ENCODE measurements around the gene MBD1.
"Not testable (repeated sequence)": the region's sequence is repeated elsewhere in the genome, so short reads cannot be mapped to it uniquely, and the experiment has no call there.

The MBD1 gene

DNA sequence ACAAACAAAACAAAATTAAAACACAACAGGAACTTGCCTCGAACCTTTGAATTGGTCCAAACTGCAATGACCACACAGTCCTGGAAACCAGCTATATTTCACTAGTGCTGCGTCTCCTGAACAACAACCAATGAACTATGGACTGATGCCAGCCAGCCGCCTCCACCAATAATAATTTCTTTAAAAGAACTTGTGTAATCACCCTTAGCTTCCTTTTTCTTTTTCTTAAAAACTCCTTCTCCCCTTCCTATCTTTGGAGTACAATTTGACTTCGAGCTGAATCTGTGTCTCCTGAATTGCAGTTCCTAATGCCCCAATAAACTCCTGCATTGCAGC is 7.8 kb upstream of the MBD1 start:
- no peak for DNase-seq

DNA sequence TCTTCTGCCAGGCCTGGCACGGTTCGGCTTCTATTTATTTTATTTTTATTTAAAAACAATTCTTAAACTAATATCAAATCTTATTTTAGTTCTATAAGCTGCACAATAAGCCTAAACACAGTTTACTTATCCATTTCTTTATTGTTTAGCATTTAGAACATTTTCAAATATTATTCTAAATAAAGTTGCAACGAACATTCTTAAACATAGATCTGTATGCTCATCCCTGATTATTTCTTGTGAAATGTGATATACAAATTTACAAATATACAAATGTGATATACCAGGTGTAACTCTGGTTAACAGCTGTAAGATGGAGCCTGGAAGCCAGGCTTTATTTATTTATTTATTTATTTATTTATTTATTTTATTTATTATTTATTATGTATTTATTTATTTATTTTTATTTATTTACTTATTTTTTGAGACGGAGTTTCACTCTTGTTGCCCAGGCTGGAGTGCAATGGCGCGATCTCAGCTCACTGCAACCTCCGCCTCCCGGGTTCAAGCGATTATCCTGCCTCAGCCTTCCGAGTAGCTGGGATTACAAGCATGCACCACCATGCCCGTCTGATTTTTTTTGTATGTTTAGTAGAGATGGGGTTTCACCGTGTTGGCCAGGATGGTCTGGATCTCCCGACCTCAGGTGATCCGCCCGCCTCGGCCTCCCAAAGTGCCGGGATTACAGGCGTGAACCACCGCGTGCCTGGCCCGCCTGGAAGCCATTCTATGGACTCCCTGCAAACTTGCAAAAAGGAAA is 7.2 kb upstream of the MBD1 start:
- not testable (repeated sequence) for DNase-seq

DNA sequence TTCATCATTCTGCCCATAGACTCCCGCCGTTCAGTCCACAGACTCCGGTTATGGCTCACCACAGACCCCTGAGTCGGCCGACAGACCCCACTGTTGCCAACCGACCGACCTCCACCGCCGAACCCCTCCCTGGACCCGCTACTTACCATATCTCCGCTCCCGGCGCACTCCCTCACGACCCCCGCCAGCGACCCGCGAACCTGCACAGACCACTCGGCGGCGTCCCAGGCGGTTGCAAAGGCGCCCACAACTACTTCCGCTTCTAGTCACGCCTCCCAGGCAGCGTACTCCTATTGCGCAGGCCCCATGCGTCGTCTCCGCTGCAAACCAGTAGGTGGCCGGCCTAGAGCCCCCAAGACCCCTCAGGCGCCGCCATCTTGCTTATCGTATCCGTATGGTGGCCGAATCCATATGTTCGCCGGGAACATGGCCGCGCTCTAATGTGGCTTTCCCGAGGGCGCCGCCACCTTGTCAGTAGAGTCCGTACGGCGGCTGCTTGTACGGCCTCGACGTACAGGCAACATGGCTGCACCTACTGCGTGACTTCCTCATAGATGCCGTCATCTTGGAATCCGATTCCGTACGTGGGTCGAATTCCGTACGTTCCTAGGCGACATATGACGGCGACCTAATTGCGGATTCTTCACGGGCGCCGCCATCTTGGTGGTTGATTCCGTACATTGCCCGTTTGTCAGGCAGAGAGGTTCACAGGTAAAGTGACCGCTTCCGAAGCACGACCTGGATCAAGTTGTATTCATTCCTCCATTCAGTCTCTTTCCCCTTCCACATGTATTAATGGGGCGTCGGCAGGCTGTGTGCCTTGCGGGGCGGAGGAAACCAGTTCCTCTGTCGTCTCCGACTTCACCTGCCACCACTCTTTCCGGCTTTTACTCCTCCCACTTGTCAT is 6.4 kb upstream of the MBD1 start, which contains the start of gene CXXC1:
Gene CXXC1, minus strand, starts transcription at position 252 of the 907 bp plus-strand sequence. Its CDS starts 103 bp downstream, at position 149.
- peak; percentile 100 for DNase-seq

DNA sequence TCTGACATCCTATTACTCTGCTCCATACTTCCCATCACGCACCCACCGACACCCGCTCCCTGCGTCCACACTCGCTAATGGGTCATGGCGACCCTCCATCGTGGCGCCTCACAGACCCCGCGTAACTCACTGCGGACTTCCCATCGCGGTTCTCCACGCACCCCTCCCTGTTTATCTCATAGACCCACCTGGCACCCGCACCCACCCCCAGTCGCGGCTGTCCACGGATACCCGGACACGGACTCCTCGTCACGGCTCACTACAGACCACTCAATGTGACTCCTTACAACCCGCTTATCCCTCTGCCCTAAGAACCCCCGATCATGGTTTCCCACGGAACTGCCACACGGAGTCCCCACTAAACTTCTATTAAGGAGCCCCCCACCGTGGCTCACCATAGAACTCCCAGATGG is 5.7 kb upstream of the MBD1 start:
- peak; percentile 54 for DNase-seq

DNA sequence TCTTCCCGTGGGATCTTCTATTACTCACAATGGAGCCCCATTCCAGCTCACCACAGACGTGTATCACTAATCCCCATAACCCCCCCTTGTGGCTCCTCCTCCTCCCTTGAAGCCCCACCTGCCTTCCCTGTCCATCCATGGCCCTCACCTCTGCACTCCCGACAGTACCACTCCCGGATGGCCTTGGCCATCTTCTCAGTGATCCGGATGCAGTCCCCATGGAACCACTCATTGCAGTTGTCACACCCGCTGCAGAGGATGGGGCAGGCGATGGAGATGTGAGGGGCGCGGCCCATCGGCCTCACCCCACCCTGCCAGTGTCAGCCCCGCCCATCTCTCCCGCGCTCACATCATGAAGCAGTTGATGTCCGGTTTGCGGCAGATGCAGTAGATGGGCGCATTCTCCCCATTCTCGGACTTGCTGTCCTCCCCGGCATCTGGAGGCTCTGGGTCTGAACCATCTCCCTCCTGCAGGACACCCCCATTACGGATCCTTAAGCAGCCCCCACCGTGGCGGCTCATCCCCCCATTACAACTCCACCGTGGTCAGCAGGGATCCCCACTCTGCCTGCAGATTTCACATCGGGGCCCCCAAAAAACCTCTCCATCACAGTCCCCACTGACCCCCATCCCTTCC is 5.2 kb upstream of the MBD1 start:
- DNase-seq: peak; percentile 72

DNA sequence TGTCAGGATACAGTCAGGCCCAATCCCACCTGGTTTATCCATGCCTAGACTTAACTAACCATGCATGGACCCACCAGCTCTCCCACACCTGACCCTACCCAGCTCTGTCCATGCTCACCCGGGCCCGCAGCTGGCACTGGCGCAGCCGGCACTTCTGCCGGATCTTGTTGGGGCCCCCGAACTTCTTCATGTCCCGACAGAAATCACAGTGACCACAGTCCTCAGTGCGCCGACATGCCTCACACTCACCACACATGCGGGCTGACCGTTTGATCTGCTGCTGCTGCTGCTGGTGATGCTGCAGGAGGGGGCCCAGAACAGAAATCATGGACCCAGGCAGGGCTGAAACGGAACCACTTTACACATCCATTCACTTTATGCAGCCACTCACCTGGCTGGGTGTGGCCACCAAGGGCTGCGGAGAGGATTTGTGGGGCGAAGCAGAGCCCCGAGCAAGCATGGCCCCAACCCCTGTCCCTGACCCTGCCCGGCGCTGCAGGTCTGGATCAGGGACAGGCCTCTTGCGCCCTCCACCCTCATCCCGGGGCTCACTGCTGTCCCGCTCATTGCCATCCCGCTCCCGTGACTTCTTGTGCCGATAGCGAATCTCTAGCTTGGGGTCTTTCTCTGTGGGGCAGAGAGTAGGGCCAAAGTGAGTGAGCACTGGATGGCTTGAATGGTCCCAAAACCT is 4.5 kb upstream of the MBD1 start:
- DNase-seq: no peak

DNA sequence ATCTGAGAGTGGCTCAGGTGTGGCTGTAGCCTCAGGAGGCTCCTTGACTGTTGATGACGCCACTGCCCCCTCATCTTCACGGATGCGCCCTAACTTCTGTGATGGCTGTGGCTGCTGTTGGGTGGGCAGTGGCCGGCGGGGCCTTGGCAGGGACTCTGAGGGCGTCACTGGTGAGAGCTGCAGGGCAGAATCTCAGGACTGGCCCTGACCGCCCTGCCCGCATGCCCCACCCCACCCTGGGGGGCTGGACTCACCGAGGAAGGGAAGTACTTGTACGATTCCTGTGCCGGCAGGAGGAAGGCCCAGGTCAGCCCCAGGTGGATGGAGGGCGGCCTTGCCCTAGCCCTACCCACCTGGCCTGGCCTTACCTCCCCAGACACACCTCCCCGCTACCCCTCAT is 3.7 kb upstream of the MBD1 start:
- DNase-seq: no peak

DNA sequence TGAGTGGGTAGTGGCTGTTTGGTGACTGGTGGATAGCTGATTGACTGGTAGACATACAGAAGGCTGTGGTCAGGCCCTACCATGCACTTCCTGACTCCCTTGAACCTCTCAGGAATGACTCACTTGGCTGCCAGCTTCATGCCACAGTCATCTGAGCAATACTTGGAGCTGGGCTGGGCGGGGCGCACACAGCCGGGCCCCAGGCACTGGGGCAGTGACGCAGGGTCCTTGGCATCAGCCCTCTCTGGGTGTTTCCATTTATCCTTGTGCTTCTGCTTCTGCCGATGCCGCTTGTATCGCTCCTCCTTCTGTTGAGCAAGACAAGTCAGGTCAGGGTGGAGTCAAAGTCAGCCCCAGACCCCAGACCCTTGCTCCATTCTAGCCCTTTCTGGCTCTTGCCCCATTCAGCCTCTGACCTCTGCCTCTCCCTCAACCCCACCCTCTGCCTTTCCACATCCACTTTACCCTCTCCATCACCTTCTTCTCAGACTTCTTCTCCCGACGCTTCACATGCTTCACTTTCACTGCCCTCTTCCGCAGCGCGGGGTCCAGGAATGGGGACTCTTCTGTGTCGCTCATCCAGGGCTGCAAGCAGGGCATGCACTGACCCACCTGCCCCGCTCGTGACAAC is 3.0 kb upstream of the MBD1 start:
- DNase-seq: no peak

DNA sequence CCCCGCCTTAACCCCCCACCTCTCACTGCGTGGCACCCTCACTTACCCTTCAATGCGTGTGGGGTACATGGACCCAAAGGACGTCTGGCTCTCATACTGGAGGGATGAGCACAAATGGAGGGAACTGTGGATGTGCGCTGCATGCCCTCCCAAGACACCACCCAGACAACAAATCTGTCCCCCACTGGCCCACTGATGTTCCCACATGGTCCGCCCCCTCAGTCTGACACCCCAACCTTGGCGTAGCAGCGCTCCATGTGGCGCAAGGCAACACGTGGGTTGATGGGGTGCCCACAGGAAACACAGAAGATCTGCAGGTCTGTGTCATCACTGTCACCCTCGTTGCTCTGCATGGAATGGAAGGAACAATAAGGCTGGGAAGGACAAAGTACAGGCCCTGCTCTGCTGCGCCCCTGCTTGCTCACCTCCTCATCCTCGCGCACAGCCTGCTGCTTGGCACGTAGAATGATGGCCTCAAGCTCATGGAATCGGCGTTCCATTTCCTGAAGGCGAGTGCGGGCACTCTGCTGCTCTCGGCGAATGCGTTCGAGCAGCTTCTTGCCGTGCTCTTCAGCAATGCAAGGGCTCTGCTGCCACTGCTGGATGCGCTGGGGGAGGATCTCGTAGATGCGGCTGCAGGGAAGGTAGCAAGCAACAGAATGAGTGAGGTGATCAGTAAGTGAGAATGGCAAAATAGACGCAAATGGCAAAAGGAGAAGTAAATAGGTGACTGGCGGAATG is 2.3 kb upstream of the MBD1 start:
- DNase-seq: no peak

DNA sequence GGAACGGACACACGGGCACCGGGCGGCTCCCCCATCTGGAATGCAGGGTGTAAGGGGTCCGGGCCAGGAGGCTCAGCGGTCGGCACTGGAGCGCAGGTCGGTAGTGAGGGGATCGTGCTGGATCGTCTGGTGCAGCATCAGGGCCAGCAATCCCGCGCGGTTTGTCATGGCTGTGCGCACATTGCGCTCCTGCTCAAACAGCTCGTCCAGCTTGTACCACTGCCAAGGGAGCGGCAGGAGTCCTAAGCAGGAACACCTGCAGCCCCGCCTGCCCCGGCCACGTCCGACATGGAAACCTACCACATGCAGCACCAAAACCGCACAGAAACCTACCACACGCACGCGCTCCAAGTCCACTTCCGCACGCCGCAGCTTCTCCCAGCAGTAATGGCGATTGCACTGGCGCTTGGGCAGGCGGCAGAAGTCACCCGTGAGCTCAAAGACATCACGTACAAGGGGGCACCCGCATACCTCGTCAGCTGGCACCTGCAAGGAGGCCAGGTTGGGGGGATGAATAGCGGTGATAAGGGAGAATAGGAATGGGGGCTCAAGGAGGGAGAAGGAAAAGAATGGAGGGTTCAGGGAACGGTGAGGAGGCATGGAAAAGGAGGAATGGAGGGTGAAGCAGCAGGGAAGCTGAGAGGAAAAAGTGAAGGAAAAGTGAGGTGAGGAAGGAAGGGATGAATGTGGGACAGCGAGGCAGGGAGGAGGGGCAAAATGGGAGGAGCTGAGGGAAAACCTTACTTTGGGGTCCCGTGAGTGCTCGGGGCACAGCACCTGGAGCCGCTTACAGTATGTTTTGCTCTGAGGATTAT is 1.4 kb upstream of the MBD1 start:
- DNase-seq: no peak

DNA sequence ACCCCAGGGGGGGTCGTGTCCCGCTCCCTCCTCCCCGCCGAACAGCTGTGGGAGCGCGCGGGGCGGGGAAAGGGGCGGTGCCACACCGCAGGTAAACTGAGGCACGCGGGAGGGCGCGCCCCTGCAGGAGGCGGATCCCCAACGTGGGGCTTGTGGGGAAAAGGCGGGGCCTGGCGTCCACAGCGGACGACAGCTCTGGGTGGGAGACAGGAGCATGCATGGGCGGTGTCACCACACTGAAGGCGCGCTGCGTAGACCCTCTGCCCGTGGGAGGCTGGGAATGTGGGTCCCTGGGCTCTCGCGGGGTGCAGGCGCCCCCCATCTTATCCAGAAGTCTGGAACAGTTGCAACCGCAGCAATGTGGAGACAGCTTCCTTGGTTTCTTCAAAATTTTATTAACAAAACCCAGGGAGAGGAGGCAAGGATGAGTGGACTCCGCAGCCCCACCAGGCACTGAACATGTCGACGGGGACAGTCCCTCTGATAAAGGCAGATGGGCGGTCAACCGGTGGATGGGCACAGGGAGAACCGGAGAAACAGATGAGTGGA is 723 bp upstream of the MBD1 start:
- DNase-seq: no peak

DNA sequence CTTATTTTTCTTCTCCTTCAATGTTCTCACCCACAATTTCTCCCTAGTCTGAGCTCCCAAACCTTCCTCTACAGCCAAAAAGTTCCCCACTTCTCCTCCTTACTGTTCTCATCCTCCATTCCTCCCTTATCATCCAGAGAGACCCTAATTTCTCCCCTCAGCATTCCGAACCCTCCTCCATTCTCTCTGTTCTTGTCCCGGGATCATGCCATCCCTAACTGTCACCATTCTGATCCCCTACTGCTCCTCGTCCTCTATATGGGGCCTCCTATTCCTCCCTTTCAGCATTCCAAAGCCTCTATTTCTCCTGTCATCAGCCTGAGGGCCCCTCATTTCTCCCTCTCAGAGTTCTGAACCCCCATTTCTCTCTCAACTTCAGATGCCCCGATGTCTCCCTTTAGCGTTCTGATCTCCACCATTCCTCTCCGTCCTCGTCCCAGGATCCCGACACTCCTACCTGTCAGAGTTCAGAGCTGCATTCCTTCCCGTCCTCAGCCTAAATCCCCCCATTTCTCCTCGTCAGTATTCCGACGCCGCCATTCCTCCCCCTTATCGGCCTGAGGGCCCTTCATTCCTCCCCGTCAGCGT is 522 bp downstream of the MBD1 start:
- DNase-seq: no peak

DNA sequence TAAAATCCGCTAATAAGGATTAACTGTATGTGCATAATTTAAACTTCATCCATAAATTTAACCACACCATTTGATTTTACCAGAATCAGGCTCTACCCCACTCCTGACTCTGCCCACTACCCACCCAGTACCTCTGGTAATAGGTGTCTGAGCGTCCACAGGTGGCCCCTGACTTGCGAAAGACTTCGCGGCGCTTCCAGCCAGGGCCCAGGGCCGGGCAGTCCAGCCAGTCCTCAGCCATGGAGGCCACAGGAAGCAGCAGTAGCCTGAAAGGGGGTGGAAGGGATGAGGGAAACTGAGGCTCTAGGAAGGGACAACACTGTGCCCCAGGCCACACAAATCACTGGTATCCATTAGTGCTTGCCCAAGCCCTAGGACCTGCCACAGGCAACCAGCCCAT is 1.6 kb downstream of the MBD1 start:
- DNase-seq: no peak

DNA sequence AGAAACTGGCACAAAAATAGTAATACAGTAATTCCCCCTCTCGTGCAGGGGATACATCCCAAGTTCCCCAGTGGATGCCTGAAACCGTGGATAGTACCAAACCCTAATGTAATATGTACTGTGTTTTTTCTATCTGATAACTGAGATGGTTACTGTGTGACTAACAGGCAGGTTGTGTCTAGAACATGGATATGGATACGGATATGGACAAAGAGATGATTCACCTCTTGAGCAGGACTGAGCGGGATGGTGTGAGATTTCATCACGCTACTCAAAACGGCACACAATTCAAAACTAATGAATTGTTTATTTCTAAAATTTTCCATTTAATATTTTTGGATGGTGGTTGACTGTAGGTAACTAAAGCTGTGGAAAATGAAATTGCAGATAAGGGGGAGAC is 3.4 kb downstream of the MBD1 start:
- DNase-seq: no peak

DNA sequence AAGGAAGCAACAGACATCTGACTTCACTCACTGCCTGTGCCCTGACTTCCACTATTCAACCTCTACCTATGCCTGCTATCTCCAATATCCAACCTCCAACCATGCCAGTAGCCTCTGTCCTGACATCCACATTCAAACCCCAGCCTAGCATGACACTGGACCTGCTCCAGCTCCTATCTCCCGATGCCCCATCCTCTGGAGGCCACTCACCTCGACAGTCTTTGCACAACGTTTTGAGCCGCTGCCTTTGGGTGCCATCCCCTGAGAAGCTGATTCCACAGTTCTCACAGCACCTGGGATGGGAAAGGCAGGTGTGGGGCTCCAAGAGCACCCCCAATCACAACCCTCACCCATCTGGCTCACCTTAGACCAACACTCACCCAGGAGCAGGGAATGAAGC is 4.9 kb downstream of the MBD1 start:
- no peak for DNase-seq

DNA sequence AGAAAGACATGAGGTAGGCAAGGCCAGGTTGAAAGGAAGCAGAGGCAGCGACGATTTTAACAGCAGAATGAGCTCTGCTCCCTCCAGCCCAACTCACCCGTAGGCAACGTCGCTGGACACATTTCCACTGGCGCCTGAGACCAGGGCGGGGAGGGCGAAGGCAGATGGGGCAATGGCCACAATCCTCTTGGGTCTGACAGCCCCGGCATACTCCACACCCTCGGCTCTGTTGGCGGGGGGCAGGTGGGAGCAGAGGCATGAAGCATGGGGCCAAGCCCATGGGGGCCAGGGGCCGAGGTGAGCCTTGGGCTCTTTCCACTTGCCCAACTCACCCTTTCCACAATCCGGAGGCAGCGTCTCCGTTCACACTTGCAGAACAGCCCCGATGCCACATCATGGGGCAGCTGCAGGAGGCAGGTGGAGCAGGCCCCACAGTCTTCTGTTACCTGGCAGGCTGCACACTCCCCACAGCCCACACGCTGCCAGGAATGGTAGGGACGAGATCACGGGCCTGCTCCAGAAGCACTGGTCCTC is 5.8 kb downstream of the MBD1 start:
- no peak for DNase-seq

DNA sequence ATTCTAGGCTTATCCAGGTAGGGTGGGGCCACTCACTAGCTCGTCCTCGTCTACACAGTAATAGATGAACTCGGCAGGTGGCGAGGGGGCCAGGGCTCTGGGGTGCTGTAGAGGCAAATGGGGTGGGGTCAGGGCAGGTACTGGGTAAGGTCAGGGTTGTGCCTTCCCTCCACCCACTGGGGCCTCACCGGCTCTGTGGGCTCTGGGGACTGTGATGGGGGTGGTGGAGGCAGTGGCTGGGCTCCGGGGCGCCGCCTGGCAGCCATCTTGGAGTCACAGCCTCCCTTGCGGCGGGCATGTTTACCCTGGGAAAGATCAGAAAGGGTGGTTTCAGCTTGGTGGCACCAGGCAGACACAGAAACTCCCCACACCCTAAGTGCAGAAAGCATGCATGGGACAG is 6.4 kb downstream of the MBD1 start:
- no peak for DNase-seq

DNA sequence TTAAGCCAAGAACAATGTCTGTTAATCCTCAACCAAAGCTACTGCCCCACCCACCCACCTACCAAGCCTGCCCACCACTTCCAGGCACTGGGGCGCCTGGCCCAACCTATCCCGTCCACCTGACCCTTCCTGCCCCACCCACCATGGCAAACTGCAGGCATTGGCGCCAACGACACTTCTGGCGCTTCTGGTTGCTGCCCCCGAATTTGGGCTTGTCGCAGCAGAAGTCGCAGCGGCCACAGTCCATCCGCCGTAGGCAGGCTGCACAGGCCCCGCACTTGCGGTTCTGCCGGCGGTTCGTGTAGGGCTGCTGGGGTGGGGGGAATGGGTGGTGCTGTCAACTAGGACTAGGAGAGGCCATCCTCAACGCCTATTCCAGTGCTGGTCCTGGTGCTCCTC is 7.3 kb downstream of the MBD1 start:
- no peak for DNase-seq

DNA sequence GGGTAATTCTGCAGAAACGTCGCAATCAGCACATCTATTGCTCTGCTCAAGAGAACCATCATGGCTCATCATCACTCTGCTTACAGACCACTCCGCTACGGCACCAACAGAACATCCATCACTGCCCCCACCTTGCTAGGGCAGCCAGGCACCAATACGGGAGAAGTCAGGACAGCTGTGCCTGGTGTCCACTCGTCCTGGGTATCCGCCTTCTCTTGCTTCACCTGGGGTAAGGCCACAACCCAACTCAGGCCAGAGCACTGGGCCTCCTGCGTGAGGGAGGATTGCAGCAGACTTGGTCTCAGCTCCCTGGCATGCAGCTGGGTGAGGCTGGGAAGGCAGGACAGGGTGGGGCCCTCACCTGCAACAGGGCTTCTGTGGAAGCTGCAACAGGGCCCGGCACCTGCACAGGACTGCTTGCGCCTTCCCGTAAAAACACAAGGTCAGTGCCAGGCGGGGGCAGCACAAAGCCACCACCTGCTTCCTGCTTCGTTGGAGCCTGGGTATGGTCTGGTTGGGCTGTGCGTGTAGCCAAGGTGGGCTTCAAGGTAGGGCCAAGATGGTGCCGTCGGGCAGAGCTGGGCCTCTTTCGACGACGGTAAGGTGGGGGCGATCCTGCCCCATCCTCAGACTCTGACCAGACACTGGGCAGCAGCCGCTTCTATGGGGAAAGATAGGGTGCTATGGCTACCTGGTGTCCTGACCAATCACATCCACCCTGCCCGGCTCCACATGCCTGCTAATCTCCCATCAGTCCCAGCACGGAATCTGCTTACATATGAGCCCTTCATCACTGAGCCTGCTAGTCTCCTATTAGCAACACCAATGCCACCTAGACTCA is 7.9 kb downstream of the MBD1 start:
- no peak for DNase-seq
